ENCODE results near the gene CCL14.
"Not testable (repeated sequence)": the region's sequence is repeated elsewhere in the genome, so short reads cannot be mapped to it uniquely, and the experiment has no call there.

CCL14 gene

GRCh38 chr17:35986643-35987042 lies at the start of gene CCL14:
Gene CCL14 (minus strand): TSS chr17:35986729. CDS start chr17:35986649, 80 bp downstream.
- DNase-seq = no peak

GRCh38 chr17:36036235-36036634 lies 49.7 kb upstream of the CCL14 start:
- DNase-seq = no peak

GRCh38 chr17:36034127-36034526 lies 47.6 kb upstream of the CCL14 start:
- DNase-seq = no peak

- DNase-seq = no peak
Observed at GRCh38 chr17:36030956-36031355, 44.4 kb upstream of the CCL14 start.

GRCh38 chr17:36027761-36028160 lies 41.2 kb upstream of the CCL14 start:
- no peak for DNase-seq

- no peak for DNase-seq
Observed at GRCh38 chr17:36024106-36024869, 37.8 kb upstream of the CCL14 start.

GRCh38 chr17:36019423-36019822 lies 32.9 kb upstream of the CCL14 start:
- no peak for DNase-seq

- no peak for DNase-seq
Observed at GRCh38 chr17:36017799-36018198, 31.3 kb upstream of the CCL14 start, which contains the start of gene CCL23. Gene CCL23 (minus strand): TSS chr17:36017972. CDS start chr17:36017897, 75 bp downstream.

- DNase-seq = no peak
Observed at GRCh38 chr17:36016555-36016954, 30.0 kb upstream of the CCL14 start.

- not testable (repeated sequence) for DNase-seq
Observed at GRCh38 chr17:36015895-36016294, 29.4 kb upstream of the CCL14 start.

GRCh38 chr17:36014946-36015345 lies 28.4 kb upstream of the CCL14 start:
- DNase-seq = no peak

GRCh38 chr17:36011201-36011600 lies 24.7 kb upstream of the CCL14 start:
- no peak for DNase-seq

- DNase-seq = no peak
Observed at GRCh38 chr17:36008998-36009665, 22.6 kb upstream of the CCL14 start.

- DNase-seq = no peak
Observed at GRCh38 chr17:36004594-36005108, 18.1 kb upstream of the CCL14 start.

GRCh38 chr17:36002631-36003030 lies 16.1 kb upstream of the CCL14 start:
- no peak for DNase-seq

- DNase-seq = no peak
Observed at GRCh38 chr17:36001862-36002603, 15.5 kb upstream of the CCL14 start.

GRCh38 chr17:36001110-36001771 lies 14.7 kb upstream of the CCL14 start, which contains the start of gene CCL15:
Gene CCL15 (minus strand): TSS chr17:36001553. CDS start chr17:36001492, 61 bp downstream.
- DNase-seq = no peak

- no peak for DNase-seq
Observed at GRCh38 chr17:36000732-36001109, 14.2 kb upstream of the CCL14 start.

- DNase-seq = no peak
Observed at GRCh38 chr17:35998756-35999155, 12.2 kb upstream of the CCL14 start.

GRCh38 chr17:35998018-35998545 lies 11.6 kb upstream of the CCL14 start:
- no peak for DNase-seq

GRCh38 chr17:35995346-35995745 lies 8.8 kb upstream of the CCL14 start:
- not testable (repeated sequence) for DNase-seq

- DNase-seq = no peak
Observed at GRCh38 chr17:35991075-35991474, 4.5 kb upstream of the CCL14 start.

All from stimulated activated CD4-positive, alpha-beta T cell treated with anti-CD3 and anti-CD28 coated beads, Interleukin-12 subunit alpha, Interleukin-12 subunit beta, amount 100 ng/mL, for 4 hours (primary cell).